Kidney tubule cell (primary cell): ENCODE measurements around the gene LRRC40.
"Not testable (repeated sequence)": the region's sequence is repeated elsewhere in the genome, so short reads cannot be mapped to it uniquely, and the experiment has no call there.

Experiments used
- DNase-seq: peaks from one replicate; pipeline ENCODE4 v3.0.0-alpha.2; 2018; ENCODE audit warnings: low spot score

Gene LRRC40

GRCh38 chr1:70205434-70206118 is at the start of gene LRRC40:
Gene LRRC40, minus strand, starts transcription at chr1:70205579. Its CDS starts 39 bp downstream, at chr1:70205540.
- peak; percentile 95 for DNase-seq

- no peak for DNase-seq
Observed at GRCh38 chr1:70248729-70249128, 43.4 kb upstream of the LRRC40 start.

- peak; percentile 8 for DNase-seq
Observed at GRCh38 chr1:70247768-70248167, 42.4 kb upstream of the LRRC40 start.

GRCh38 chr1:70247122-70247521 is 41.7 kb upstream of the LRRC40 start:
- no peak for DNase-seq

- DNase-seq, result no peak
Observed at GRCh38 chr1:70239940-70240339, 34.6 kb upstream of the LRRC40 start.

GRCh38 chr1:70234733-70235132 is 29.4 kb upstream of the LRRC40 start:
- no peak for DNase-seq

- DNase-seq, result no peak
Observed at GRCh38 chr1:70231475-70231874, 26.1 kb upstream of the LRRC40 start.

GRCh38 chr1:70228670-70229069 is 23.3 kb upstream of the LRRC40 start:
- DNase-seq, result no peak

- DNase-seq, result no peak
Observed at GRCh38 chr1:70227439-70227838, 22.1 kb upstream of the LRRC40 start.

- no peak for DNase-seq
Observed at GRCh38 chr1:70224954-70225353, 19.6 kb upstream of the LRRC40 start.

GRCh38 chr1:70222716-70223235 is 17.4 kb upstream of the LRRC40 start:
- DNase-seq, result no peak

- DNase-seq, result peak; percentile 95
Observed at GRCh38 chr1:70221238-70222121, 16.1 kb upstream of the LRRC40 start, which contains the start of gene SRSF11. Gene SRSF11, plus strand, starts transcription at chr1:70221380. Its CDS starts 257 bp downstream, at chr1:70221637.

GRCh38 chr1:70220517-70221237 is 15.3 kb upstream of the LRRC40 start:
- DNase-seq, result no peak

- no peak for DNase-seq
Observed at GRCh38 chr1:70220015-70220414, 14.6 kb upstream of the LRRC40 start.

GRCh38 chr1:70211541-70211940 is 6.2 kb upstream of the LRRC40 start:
- DNase-seq, result no peak

GRCh38 chr1:70210820-70211219 is 5.4 kb upstream of the LRRC40 start:
- DNase-seq, result no peak

- no peak for DNase-seq
Observed at GRCh38 chr1:70208292-70208691, 2.9 kb upstream of the LRRC40 start.

- DNase-seq, result no peak
Observed at GRCh38 chr1:70207492-70207891, 2.1 kb upstream of the LRRC40 start.

- DNase-seq, result not testable (repeated sequence)
Observed at GRCh38 chr1:70206833-70207232, 1.5 kb upstream of the LRRC40 start.

GRCh38 chr1:70205071-70205433 is 327 bp downstream of the LRRC40 start:
- no peak for DNase-seq

- DNase-seq, result peak; percentile 3
Observed at GRCh38 chr1:70204600-70204999, 779 bp downstream of the LRRC40 start.

GRCh38 chr1:70204139-70204538 is 1.2 kb downstream of the LRRC40 start:
- DNase-seq, result no peak
